CD4-positive, CD25-positive, alpha-beta regulatory T cell (primary cell): ENCODE measurements around the gene CINP. TPM values are rescaled to one million over a fixed set of nuclear protein-coding genes. Genes with fewer than 3 reads are reported as not detected.

ENCODE experiments used
- ATAC-seq, 2 donors: fragments of 150-1000 bp; cut with Tn5 transposase; one replicate each; pipeline ENCODE4 v1.10.0; 2021; ENCODE audit warnings: low read depth in 2 of 2, moderate number of reproducible peaks in 2 of 2, moderate library complexity in 1 of 2
- DNase-seq, 3 donors: peaks; one replicate each; pipeline versions ENCODE4 v3.0.0 to v3.0.0-alpha.2; 2012 to 2022; ENCODE audit warnings: mixed read lengths in 1 of 3
- H3K27ac ChIP-seq: one replicate; pipeline ENCODE4 v1.7.0; 2013; ENCODE audit warnings: mild to moderate bottlenecking, low read length; ENCODE audit not compliant: insufficient read depth, poor library complexity, severe bottlenecking
- H3K27me3 ChIP-seq: one replicate; pipeline ENCODE4 v1.7.0; 2013; ENCODE audit warnings: low read length; ENCODE audit not compliant: control insufficient read depth, insufficient read depth
- H3K36me3 ChIP-seq: one replicate; pipeline ENCODE4 v1.7.0; 2013; ENCODE audit warnings: mild to moderate bottlenecking, low read length, moderate library complexity; ENCODE audit not compliant: control insufficient read depth, insufficient read depth
- H3K4me1 ChIP-seq: 2 replicates; pipeline ENCODE4 v1.7.0; 2013; ENCODE audit warnings: mild to moderate bottlenecking, low read length; ENCODE audit not compliant: insufficient read depth, control insufficient read depth, poor library complexity, severe bottlenecking
- H3K4me3 ChIP-seq: one replicate; pipeline ENCODE4 v1.7.0; 2013; ENCODE audit warnings: low read depth, mild to moderate bottlenecking, low read length, moderate library complexity
- H3K9me3 ChIP-seq, 2 experiments: 1 replicate in 1 of 2; 2 replicates in 1 of 2; pipeline ENCODE4 v1.7.0; 2013; ENCODE audit warnings: low read length in 2 of 2, mild to moderate bottlenecking in 1 of 2, moderate library complexity in 1 of 2; ENCODE audit not compliant: control insufficient read depth in 2 of 2
- H3K27ac Mint-ChIP-seq, 3 donors: one replicate each; pipeline ENCODE4 v1.8.0; 2020 to 2022; ENCODE audit warnings: mild to moderate bottlenecking in 3 of 3, mixed read lengths in 3 of 3, moderate library complexity in 2 of 3
- H3K27me3 Mint-ChIP-seq: one replicate; pipeline ENCODE4 v1.8.0; 2022; ENCODE audit warnings: mild to moderate bottlenecking, mixed read lengths
- H3K36me3 Mint-ChIP-seq: one replicate; pipeline ENCODE4 v1.8.0; 2020; ENCODE audit warnings: mixed read lengths
- H3K4me1 Mint-ChIP-seq, 4 donors: one replicate each; pipeline ENCODE4 v1.8.0; 2020 to 2022; ENCODE audit warnings: mixed read lengths in 4 of 4, mild to moderate bottlenecking in 1 of 4
- H3K4me3 Mint-ChIP-seq, 4 donors: one replicate each; pipeline ENCODE4 v1.8.0; 2020 to 2022; ENCODE audit warnings: mild to moderate bottlenecking in 4 of 4, mixed read lengths in 4 of 4, moderate library complexity in 3 of 4
- H3K9me3 Mint-ChIP-seq, 7 donors: one replicate each; pipeline ENCODE4 v1.8.0; 2020 to 2022; ENCODE audit warnings: mixed read lengths in 7 of 7, mild to moderate bottlenecking in 3 of 7, moderate library complexity in 2 of 7
- polyA plus RNA-seq, 4 donors: library from polyadenylated mRNA; unstranded; fragments of 300-500 nt; fragmentation: Illumina TruSeq; gene quantifications; one replicate each; pipeline ENCODE4 v1.2.3, GENCODE V29; 2021
- total RNA-seq: library from RNA; stranded (reverse); gene quantifications from one replicate; pipeline ENCODE4 v1.2.3, GENCODE V29; 2022

Gene CINP
- total RNA-seq = 21.5 TPM
- 10 to 100 TPM; 33.3 to 57.0 (median 42.8) TPM for polyA plus RNA-seq

DNA sequence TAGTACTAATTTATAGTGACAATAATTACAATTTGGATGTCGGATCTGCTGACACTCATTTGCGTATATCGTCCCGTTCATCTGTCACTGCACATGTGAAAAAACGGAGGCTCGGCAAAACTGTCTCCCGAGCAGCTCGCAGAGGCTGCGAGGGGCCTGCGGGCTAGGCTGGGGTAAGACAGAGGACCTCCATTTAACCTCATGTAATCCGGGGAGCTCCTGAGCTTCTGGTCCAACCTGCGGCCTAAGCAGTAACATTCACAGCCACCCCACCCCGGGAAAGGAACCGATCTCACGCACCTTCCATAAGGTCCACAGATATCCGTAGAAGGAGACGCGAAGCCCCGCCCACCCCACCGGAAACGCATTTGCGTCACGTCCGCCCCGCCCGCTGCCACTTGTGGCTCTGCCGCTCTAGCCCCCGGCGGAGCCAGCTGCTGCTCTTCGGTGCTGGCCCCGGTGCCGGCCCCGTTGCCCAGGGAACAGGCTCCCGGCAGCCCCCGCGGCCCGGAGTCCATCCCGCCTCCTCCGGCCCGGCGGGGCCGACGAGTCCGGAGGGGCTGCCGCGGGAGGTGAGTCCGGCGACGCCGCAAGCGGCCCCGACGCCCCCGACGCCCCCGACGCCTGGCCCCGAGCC, at the start of gene CINP, which contains the start of gene TECPR2:
TSS of gene CINP (minus strand) at position 346 of the 637 bp plus-strand sequence. CDS start at position 307, 39 bp downstream.
TSS of gene TECPR2 (plus strand) at position 397 of the 637 bp plus-strand sequence. CDS start 13,781 bp downstream, outside the sequence.
- peak; percentile 92 to 96 (median 94) for DNase-seq
- Histone ChIP-seq H3K36me3 (peaks cover 16% of the 10 kb centered on the region), H3K4me3 (peak within 1 kb of the TSS; percentile 99), H3K27ac (peak within 1 kb of the TSS; percentile 85), H3K27me3 (no peaks in the 10 kb centered on the region), H3K9me3 (no peaks in the 10 kb centered on the region), H3K4me1 (peaks cover 22% of the 10 kb centered on the region)
- Mint-ChIP-seq H3K36me3 (peaks cover 13% of the 10 kb centered on the region), H3K9me3 (no peaks in the 10 kb centered on the region), H3K4me3 (peak within 1 kb of the TSS in 2 of 4 donors; percentile 96 to 98), H3K27me3 (no peaks in the 10 kb centered on the region), H3K4me1 (peaks cover 13 to 31% (median 24%) of the 10 kb centered on the region in 4 donors), H3K27ac (peak within 1 kb of the TSS; percentile 90 to 98 (median 97))
- peak; percentile 94 to 96 for ATAC-seq

DNA sequence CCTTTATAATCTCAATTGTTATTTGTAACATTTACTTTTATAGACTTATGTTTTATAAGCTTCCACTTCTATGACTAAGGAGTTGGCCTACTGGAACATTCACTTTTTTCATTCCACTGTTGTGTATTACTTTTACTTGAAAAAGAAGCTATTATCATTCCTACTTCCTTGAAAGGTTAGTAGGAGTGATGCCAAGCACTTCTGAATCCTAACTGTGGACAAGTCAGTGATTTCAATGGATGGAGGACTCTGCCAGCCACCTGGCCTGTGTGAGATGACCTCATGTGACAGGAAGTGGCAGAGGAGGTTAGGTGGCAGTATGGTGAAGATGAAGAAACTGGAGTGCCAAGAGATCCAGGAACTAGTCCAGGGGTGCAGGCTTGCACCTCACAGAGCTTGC, 46.0 kb upstream of the CINP start:
- Histone ChIP-seq H3K9me3 (peaks cover 0 to 2% of the 10 kb centered on the region in 2 experiments), H3K4me3 (no peak overlapping the region), H3K27ac (no peak overlapping the region), H3K4me1 (no peaks in the 10 kb centered on the region), H3K36me3 (no peaks in the 10 kb centered on the region), H3K27me3 (no peaks in the 10 kb centered on the region)
- H3K36me3 Mint-ChIP-seq = peaks cover 31% of the 10 kb centered on the region
- ATAC-seq (no peak), DNase-seq (peak in 1 of 3 donors; percentile 38)
- H3K4me1 Mint-ChIP-seq = peaks cover 3 to 8% (median 6%) of the 10 kb centered on the region in 4 donors
- H3K27me3 Mint-ChIP-seq = no peaks in the 10 kb centered on the region
- H3K27ac Mint-ChIP-seq = peak overlapping the region in 2 of 3 donors; percentile 10 to 48
- peaks cover 0 to 4% (median 0%) of the 10 kb centered on the region in 7 donors for H3K9me3 Mint-ChIP-seq
- no peak overlapping the region for H3K4me3 Mint-ChIP-seq

DNA sequence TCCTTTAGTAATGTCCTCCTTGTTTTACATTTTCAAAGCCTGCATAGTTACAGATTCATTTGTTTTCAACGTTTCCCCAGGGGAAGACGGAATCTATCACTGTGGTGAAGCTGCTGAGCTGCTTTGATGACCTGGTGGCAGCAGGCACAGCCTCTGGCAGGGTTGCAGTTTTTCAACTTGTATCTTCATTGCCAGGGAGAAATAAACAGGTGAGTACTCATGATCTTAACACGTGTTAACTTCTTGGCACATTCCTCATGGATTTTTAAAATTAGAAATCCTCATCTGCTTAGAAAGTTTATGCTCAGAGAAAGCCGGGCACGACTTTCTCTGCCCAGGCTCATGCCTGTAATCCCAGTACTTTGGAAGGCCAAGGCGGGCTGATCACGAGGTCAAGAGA, 44.6 kb upstream of the CINP start:
- Histone ChIP-seq H3K27ac (no peak overlapping the region), H3K9me3 (peaks cover 10 to 16% of the 10 kb centered on the region in 2 experiments), H3K4me1 (no peaks in the 10 kb centered on the region), H3K27me3 (no peaks in the 10 kb centered on the region), H3K4me3 (no peak overlapping the region), H3K36me3 (no peaks in the 10 kb centered on the region)
- Mint-ChIP-seq H3K36me3 (peaks cover 31% of the 10 kb centered on the region), H3K4me3 (no peak overlapping the region), H3K9me3 (peaks cover 0 to 14% (median 4%) of the 10 kb centered on the region in 7 donors), H3K27me3 (no peaks in the 10 kb centered on the region), H3K4me1 (peaks cover 3 to 8% (median 6%) of the 10 kb centered on the region in 4 donors), H3K27ac (peak overlapping the region in 1 of 3 donors; percentile 61)
- no peak for ATAC-seq
- DNase-seq = no peak

DNA sequence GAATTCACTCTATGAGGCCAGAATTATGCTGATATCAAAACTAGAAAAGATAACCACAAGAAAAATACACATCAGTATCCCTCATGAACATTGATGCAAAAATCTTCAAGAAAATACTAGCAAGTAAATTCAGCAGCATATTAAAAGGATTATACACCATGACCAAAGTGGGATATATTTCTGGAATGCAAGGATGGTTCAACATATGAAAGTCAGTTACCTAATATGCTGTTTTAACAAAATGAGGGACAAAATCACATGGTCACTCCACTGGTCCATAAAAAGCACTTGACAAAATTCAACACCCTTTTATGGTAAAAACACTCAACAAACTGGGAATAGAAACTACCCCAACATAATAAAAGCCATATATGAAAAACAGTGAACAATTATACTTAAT, 40.3 kb upstream of the CINP start:
- Mint-ChIP-seq H3K4me3 (no peak overlapping the region), H3K27me3 (no peaks in the 10 kb centered on the region), H3K27ac (no peak overlapping the region), H3K9me3 (peaks cover 0 to 32% (median 16%) of the 10 kb centered on the region in 7 donors), H3K4me1 (peaks cover 0 to 8% (median 0%) of the 10 kb centered on the region in 4 donors), H3K36me3 (peaks cover 14% of the 10 kb centered on the region)
- no peak for DNase-seq
- no peaks in the 10 kb centered on the region for H3K4me1 ChIP-seq
- H3K9me3 ChIP-seq = peaks cover 26 to 30% of the 10 kb centered on the region in 2 experiments
- no peak overlapping the region for H3K4me3 ChIP-seq
- H3K27ac ChIP-seq = no peak overlapping the region
- no peak for ATAC-seq
- no peaks in the 10 kb centered on the region for H3K36me3 ChIP-seq
- no peaks in the 10 kb centered on the region for H3K27me3 ChIP-seq

DNA sequence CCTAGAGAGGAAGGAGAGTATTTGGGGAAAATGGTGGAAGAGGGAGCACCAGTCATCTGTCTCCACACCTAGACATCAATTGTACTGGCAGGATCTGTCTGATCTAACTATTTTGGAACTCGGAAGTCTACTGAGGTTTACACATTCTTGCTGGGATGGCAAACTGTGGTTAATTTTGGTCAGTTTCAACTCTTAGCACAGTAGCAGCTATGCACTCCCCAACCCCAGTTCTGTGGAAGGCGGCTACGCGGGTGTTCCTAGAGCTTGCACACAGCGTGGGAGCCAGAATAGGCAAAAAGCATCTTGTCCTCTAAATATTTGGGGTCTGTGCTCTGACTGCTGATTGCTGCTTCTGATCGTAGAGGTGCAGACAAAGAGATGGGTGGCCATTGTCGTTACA, 33.8 kb upstream of the CINP start:
- peaks cover 0 to 11% (median 9%) of the 10 kb centered on the region in 4 donors for H3K4me1 Mint-ChIP-seq
- H3K27me3 ChIP-seq = no peaks in the 10 kb centered on the region
- no peak for ATAC-seq
- peaks cover 7% of the 10 kb centered on the region for H3K36me3 Mint-ChIP-seq
- no peak overlapping the region for H3K27ac ChIP-seq
- H3K27ac Mint-ChIP-seq = peak overlapping the region in 1 of 3 donors; percentile 47
- H3K4me3 Mint-ChIP-seq = no peak overlapping the region
- H3K9me3 Mint-ChIP-seq = peaks cover 2 to 21% (median 10%) of the 10 kb centered on the region in 7 donors
- peaks cover 7% of the 10 kb centered on the region for H3K4me1 ChIP-seq
- DNase-seq = no peak
- peaks cover 10 to 11% of the 10 kb centered on the region in 2 experiments for H3K9me3 ChIP-seq
- no peak overlapping the region for H3K4me3 ChIP-seq
- no peaks in the 10 kb centered on the region for H3K27me3 Mint-ChIP-seq
- no peaks in the 10 kb centered on the region for H3K36me3 ChIP-seq

DNA sequence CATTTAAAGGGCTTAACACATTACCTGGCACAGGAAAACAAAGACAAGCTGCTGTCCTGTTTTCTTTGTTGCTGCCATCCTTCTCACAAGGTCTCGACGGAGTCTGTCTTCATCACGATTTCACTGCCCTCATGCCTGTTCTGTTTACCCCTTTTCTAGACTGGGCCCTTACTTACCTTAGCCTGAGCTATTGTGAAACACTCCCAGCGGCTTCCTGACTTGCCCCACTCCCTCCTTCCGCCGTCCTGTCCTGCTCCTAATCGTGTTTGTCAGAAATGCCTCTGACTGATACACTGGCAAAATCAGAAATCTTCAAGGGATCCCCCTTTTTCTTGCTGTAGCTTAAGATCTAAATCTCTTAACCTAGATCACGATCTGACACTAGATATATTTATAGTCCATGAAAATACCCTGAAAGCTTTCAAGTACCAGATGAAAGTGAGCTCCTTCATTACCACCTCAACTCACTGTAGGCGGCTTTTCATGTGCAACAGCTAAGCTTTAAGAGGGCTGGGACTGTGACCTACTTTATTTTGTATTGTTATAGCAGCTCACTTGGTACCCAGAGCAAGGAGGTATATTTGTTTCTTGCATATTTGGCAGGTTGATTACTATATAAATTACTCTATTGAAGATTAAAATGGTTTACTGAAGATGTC, 32.2 kb upstream of the CINP start:
- Histone ChIP-seq H3K27me3 (no peaks in the 10 kb centered on the region), H3K27ac (no peak overlapping the region), H3K36me3 (no peaks in the 10 kb centered on the region), H3K9me3 (peaks cover 10 to 11% of the 10 kb centered on the region in 2 experiments), H3K4me3 (no peak overlapping the region), H3K4me1 (peaks cover 7% of the 10 kb centered on the region)
- no peak for ATAC-seq
- peaks cover 12% of the 10 kb centered on the region for H3K36me3 Mint-ChIP-seq
- peaks cover 2 to 18% (median 10%) of the 10 kb centered on the region in 7 donors for H3K9me3 Mint-ChIP-seq
- no peaks in the 10 kb centered on the region for H3K27me3 Mint-ChIP-seq
- H3K4me1 Mint-ChIP-seq = peaks cover 0 to 11% (median 9%) of the 10 kb centered on the region in 4 donors
- peak in 1 of 3 donors; percentile 29 for DNase-seq
- peak overlapping the region in 3 of 4 donors; percentile 8 to 75 (median 53) for H3K4me3 Mint-ChIP-seq
- peak overlapping the region in 2 of 3 donors; percentile 86 to 88 for H3K27ac Mint-ChIP-seq

DNA sequence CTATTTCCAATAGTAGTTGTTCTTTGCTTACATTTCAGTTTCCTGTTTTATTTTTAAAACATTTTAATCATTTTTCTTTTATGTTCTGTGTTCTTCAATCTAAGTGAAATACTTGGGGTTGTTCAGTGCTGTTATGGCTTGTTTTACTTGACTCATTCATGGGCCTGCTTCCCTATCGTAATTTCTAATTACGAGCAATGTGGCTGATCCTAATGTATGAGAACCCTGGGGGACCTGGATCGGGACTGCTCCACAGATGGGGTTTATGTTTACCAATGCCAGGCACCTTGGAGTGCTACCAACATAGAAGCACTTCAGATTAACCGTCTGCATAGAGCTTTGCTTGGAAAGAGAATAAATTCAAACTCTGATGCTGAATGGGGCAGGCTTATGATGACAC, 29.8 kb upstream of the CINP start:
- Mint-ChIP-seq H3K4me3 (no peak overlapping the region), H3K36me3 (peaks cover 12% of the 10 kb centered on the region), H3K27ac (no peak overlapping the region), H3K4me1 (peaks cover 0 to 11% (median 10%) of the 10 kb centered on the region in 4 donors), H3K9me3 (peaks cover 0 to 10% (median 0%) of the 10 kb centered on the region in 7 donors), H3K27me3 (no peaks in the 10 kb centered on the region)
- Histone ChIP-seq H3K4me3 (no peak overlapping the region), H3K27me3 (no peaks in the 10 kb centered on the region), H3K9me3 (no peaks in the 10 kb centered on the region), H3K36me3 (no peaks in the 10 kb centered on the region), H3K27ac (no peak overlapping the region), H3K4me1 (peaks cover 7% of the 10 kb centered on the region)
- no peak for DNase-seq
- no peak for ATAC-seq
